H1 (cell line): ENCODE results near the gene COL17A1. TPM values are rescaled to one million over a fixed set of nuclear protein-coding genes. Genes with fewer than 3 reads are reported as not detected.

ENCODE experiments used
- polyA plus RNA-seq, 7 experiments: library from polyadenylated mRNA; depleted of rRNA in 3 of 7; stranded (reverse) in 5 of 7; unstranded in 2 of 7; fragments of >200 nt in 5 of 7; fragments of 200-250 nt in 2 of 7; gene quantifications; 1 replicate in 5 of 7; 2 replicates in 1 of 7; 4 replicates in 1 of 7; pipeline versions ENCODE4 v1.2.1 to v1.2.3, GENCODE V29; 2011 to 2013; ENCODE audit warnings: missing spikeins in 2 of 7, mixed read lengths in 2 of 7
- total RNA-seq: library from RNA; stranded (reverse); fragmentation: NEBNext Ultra II Directional; extraction: Animal tissue kit (Norgen Biotek cat#: 25700); gene quantifications from 2 replicates; pipeline ENCODE4 v1.2.1, GENCODE V29; 2021
- TF ChIP-seq, protein P1 (sequence below): fragments of 300-600 bp; sonication (generic); IDR thresholded peaks from 2 replicates; pipeline ENCODE4 v1.7.1; 2012; ENCODE audit warnings: low read length, moderate library complexity, mild to moderate bottlenecking, inconsistent platforms; ENCODE audit not compliant: insufficient replicate concordance

COL17A1 gene
- total and polyA plus RNA-seq, 2 of the 8 experiments (the other 6 are each of a cell fraction or from before 2014, with no cell fraction given), result 0.35 to 0.37 TPM

DNA sequence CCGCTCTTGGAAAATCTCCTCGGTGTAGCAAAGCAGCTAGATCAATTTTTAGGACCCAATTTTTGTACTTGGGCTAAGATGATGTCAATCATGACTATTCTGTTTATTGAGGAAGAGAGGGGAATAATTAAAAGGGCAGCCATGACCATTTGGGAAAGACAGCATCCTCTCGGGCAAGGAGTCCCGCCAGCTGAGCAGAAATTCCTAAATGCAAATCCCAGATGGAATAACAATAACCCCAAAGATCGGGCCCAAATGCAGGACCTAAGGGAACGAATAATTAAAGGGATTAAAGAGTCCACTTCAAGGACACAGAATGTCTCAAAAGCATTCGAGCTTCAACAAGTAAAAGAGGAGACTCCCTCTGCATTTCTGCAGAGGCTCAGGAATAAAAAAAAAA lies 18.7 kb downstream of the COL17A1 start (continued):
- TF ChIP-seq, protein P1, sequence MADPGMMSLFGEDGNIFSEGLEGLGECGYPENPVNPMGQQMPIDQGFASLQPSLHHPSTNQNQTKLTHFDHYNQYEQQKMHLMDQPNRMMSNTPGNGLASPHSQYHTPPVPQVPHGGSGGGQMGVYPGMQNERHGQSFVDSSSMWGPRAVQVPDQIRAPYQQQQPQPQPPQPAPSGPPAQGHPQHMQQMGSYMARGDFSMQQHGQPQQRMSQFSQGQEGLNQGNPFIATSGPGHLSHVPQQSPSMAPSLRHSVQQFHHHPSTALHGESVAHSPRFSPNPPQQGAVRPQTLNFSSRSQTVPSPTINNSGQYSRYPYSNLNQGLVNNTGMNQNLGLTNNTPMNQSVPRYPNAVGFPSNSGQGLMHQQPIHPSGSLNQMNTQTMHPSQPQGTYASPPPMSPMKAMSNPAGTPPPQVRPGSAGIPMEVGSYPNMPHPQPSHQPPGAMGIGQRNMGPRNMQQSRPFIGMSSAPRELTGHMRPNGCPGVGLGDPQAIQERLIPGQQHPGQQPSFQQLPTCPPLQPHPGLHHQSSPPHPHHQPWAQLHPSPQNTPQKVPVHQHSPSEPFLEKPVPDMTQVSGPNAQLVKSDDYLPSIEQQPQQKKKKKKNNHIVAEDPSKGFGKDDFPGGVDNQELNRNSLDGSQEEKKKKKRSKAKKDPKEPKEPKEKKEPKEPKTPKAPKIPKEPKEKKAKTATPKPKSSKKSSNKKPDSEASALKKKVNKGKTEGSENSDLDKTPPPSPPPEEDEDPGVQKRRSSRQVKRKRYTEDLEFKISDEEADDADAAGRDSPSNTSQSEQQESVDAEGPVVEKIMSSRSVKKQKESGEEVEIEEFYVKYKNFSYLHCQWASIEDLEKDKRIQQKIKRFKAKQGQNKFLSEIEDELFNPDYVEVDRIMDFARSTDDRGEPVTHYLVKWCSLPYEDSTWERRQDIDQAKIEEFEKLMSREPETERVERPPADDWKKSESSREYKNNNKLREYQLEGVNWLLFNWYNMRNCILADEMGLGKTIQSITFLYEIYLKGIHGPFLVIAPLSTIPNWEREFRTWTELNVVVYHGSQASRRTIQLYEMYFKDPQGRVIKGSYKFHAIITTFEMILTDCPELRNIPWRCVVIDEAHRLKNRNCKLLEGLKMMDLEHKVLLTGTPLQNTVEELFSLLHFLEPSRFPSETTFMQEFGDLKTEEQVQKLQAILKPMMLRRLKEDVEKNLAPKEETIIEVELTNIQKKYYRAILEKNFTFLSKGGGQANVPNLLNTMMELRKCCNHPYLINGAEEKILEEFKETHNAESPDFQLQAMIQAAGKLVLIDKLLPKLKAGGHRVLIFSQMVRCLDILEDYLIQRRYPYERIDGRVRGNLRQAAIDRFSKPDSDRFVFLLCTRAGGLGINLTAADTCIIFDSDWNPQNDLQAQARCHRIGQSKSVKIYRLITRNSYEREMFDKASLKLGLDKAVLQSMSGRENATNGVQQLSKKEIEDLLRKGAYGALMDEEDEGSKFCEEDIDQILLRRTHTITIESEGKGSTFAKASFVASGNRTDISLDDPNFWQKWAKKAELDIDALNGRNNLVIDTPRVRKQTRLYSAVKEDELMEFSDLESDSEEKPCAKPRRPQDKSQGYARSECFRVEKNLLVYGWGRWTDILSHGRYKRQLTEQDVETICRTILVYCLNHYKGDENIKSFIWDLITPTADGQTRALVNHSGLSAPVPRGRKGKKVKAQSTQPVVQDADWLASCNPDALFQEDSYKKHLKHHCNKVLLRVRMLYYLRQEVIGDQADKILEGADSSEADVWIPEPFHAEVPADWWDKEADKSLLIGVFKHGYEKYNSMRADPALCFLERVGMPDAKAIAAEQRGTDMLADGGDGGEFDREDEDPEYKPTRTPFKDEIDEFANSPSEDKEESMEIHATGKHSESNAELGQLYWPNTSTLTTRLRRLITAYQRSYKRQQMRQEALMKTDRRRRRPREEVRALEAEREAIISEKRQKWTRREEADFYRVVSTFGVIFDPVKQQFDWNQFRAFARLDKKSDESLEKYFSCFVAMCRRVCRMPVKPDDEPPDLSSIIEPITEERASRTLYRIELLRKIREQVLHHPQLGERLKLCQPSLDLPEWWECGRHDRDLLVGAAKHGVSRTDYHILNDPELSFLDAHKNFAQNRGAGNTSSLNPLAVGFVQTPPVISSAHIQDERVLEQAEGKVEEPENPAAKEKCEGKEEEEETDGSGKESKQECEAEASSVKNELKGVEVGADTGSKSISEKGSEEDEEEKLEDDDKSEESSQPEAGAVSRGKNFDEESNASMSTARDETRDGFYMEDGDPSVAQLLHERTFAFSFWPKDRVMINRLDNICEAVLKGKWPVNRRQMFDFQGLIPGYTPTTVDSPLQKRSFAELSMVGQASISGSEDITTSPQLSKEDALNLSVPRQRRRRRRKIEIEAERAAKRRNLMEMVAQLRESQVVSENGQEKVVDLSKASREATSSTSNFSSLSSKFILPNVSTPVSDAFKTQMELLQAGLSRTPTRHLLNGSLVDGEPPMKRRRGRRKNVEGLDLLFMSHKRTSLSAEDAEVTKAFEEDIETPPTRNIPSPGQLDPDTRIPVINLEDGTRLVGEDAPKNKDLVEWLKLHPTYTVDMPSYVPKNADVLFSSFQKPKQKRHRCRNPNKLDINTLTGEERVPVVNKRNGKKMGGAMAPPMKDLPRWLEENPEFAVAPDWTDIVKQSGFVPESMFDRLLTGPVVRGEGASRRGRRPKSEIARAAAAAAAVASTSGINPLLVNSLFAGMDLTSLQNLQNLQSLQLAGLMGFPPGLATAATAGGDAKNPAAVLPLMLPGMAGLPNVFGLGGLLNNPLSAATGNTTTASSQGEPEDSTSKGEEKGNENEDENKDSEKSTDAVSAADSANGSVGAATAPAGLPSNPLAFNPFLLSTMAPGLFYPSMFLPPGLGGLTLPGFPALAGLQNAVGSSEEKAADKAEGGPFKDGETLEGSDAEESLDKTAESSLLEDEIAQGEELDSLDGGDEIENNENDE, result peak; percentile 23
